ENCODE data around the gene CPEB4.
A peak's percentile ranks its signal among the peaks of the same experiment; 100 is the strongest.

The CPEB4 gene

GRCh38 chr5:173880306-173880985 is 7.7 kb upstream of the CPEB4 start:
- Histone ChIP-seq H3K27me3 (ENCODE audit: insufficient read depth, low read depth, severe bottlenecking) (no peaks in the 10 kb centered on the region), H3K36me3 (no peaks in the 10 kb centered on the region), H3K27ac (no peak overlapping the region), H3K9me3 (ENCODE audit: severe bottlenecking) (no peaks in the 10 kb centered on the region), H3K4me3 (ENCODE audit: low read depth, low read length) (no peak overlapping the region)
- TF ChIP-seq, protein P1, sequence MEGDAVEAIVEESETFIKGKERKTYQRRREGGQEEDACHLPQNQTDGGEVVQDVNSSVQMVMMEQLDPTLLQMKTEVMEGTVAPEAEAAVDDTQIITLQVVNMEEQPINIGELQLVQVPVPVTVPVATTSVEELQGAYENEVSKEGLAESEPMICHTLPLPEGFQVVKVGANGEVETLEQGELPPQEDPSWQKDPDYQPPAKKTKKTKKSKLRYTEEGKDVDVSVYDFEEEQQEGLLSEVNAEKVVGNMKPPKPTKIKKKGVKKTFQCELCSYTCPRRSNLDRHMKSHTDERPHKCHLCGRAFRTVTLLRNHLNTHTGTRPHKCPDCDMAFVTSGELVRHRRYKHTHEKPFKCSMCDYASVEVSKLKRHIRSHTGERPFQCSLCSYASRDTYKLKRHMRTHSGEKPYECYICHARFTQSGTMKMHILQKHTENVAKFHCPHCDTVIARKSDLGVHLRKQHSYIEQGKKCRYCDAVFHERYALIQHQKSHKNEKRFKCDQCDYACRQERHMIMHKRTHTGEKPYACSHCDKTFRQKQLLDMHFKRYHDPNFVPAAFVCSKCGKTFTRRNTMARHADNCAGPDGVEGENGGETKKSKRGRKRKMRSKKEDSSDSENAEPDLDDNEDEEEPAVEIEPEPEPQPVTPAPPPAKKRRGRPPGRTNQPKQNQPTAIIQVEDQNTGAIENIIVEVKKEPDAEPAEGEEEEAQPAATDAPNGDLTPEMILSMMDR (IDR thresholded peaks at IDR 0.05; ENCODE audit: low read depth, low read length): no peak
- DNase-seq: no peak

GRCh38 chr5:173881811-173882575 is 6.2 kb upstream of the CPEB4 start:
- H3K27me3 ChIP-seq (ENCODE audit: insufficient read depth, low read depth, severe bottlenecking): no peaks in the 10 kb centered on the region
- no peak overlapping the region for H3K4me3 ChIP-seq (ENCODE audit: low read depth, low read length)
- H3K9me3 ChIP-seq (ENCODE audit: severe bottlenecking): no peaks in the 10 kb centered on the region
- TF ChIP-seq, protein P1 (IDR thresholded peaks at IDR 0.05; ENCODE audit: low read depth, low read length): no peak
- no peak overlapping the region for H3K27ac ChIP-seq
- no peak for DNase-seq
- H3K36me3 ChIP-seq: no peaks in the 10 kb centered on the region

- no peaks in the 10 kb centered on the region for H3K27me3 ChIP-seq (ENCODE audit: insufficient read depth, low read depth, severe bottlenecking)
- TF ChIP-seq, protein P1 (IDR thresholded peaks at IDR 0.05; ENCODE audit: low read depth, low read length): no peak
- no peaks in the 10 kb centered on the region for H3K36me3 ChIP-seq
- H3K4me3 ChIP-seq (ENCODE audit: low read depth, low read length): no peak overlapping the region
- DNase-seq: no peak
- no peak overlapping the region for H3K27ac ChIP-seq
- H3K9me3 ChIP-seq (ENCODE audit: severe bottlenecking): no peaks in the 10 kb centered on the region
Observed at GRCh38 chr5:173882632-173883031, 5.5 kb upstream of the CPEB4 start.

GRCh38 chr5:173883347-173883924 is 4.7 kb upstream of the CPEB4 start:
- Histone ChIP-seq H3K27ac (no peak overlapping the region), H3K36me3 (no peaks in the 10 kb centered on the region), H3K27me3 (ENCODE audit: insufficient read depth, low read depth, severe bottlenecking) (no peaks in the 10 kb centered on the region), H3K9me3 (ENCODE audit: severe bottlenecking) (no peaks in the 10 kb centered on the region), H3K4me3 (ENCODE audit: low read depth, low read length) (no peak overlapping the region)
- TF ChIP-seq, protein P1 (IDR thresholded peaks at IDR 0.05; ENCODE audit: low read depth, low read length): no peak
- DNase-seq: no peak

- no peak for DNase-seq
Observed at GRCh38 chr5:173884402-173885053, 3.6 kb upstream of the CPEB4 start.

More at GRCh38 chr5:173884402-173885053, 3.6 kb upstream of the CPEB4 start:
- Histone ChIP-seq H3K27me3 (ENCODE audit: insufficient read depth, low read depth, severe bottlenecking) (no peaks in the 10 kb centered on the region), H3K4me3 (ENCODE audit: low read depth, low read length) (no peak overlapping the region), H3K27ac (peak overlapping the region; percentile 17; the same call in 1 of the 2 replicates), H3K9me3 (ENCODE audit: severe bottlenecking) (no peaks in the 10 kb centered on the region), H3K36me3 (no peaks in the 10 kb centered on the region)
- TF ChIP-seq, protein P1 (IDR thresholded peaks at IDR 0.05; ENCODE audit: low read depth, low read length): no peak

Measured in WERI-Rb-1 (cell line).